HepG2 (cell line): ENCODE measurements around the gene PLA2G12A.

ENCODE experiments used
- DMAP1 ChIP-seq: IDR thresholded peaks from 2 replicates; pipeline ENCODE4 v1.6.1; 2016
- KDM5A ChIP-seq: fragments of 200-600 bp; sonication (generic); IDR thresholded peaks from 2 replicates; pipeline ENCODE4 v1.7.0; 2018; ENCODE audit warnings: antibody characterized with exemption, mild to moderate bottlenecking, low read length, borderline replicate concordance
- PHB2 ChIP-seq: fragments of 450-650 bp; IDR thresholded peaks from 2 replicates; pipeline ENCODE4 v1.6.1; 2018; ENCODE audit not compliant: partially characterized antibody
- TBX3 ChIP-seq: fragments of 450-650 bp; IDR thresholded peaks from 2 replicates; pipeline ENCODE4 v1.6.1; 2017; ENCODE audit warnings: antibody characterized with exemption, mild to moderate bottlenecking, inconsistent platforms, borderline replicate concordance
- TF ChIP-seq, protein P1 (sequence below): sonication (generic); formaldehyde crosslinking; conservative IDR thresholded peaks from 2 replicates; pipeline ENCODE4 v1.4.0; 2020; ENCODE audit warnings: missing genetic modification reagents
- TF ChIP-seq, protein P2 (sequence below): sonication (generic); formaldehyde crosslinking; IDR thresholded peaks from 2 replicates; pipeline ENCODE4 v1.5.0; 2020; ENCODE audit warnings: mild to moderate bottlenecking, missing genetic modification reagents, moderate library complexity
- TF ChIP-seq, protein P3 (sequence below): sonication (generic); formaldehyde crosslinking; IDR thresholded peaks from 2 replicates; pipeline ENCODE4 v1.9.0; 2021; ENCODE audit warnings: missing genetic modification reagents, borderline replicate concordance

DNA sequence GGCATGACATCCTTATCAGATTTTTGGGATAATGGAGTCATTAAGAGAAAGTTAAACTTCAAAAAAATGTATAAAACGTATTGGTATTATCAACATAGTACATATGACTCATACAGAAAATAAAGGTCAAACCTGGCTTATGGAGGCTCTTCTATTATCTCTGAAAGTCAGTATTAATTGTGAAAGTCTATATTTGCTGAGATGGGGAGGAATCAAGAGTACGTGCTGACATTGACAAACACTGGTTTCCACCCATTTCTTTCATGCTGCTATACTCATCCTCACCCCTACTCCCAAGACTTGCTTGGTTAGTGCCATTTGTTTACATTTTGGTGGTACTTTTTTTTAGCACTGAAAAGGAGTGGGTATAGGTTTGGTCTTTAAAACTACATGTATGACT is 30.8 kb upstream of the PLA2G12A start:
- TF ChIP-seq TBX3 (no peak), DMAP1 (no peak), KDM5A (no peak), PHB2 (no peak)
- TF ChIP-seq, protein P1, sequence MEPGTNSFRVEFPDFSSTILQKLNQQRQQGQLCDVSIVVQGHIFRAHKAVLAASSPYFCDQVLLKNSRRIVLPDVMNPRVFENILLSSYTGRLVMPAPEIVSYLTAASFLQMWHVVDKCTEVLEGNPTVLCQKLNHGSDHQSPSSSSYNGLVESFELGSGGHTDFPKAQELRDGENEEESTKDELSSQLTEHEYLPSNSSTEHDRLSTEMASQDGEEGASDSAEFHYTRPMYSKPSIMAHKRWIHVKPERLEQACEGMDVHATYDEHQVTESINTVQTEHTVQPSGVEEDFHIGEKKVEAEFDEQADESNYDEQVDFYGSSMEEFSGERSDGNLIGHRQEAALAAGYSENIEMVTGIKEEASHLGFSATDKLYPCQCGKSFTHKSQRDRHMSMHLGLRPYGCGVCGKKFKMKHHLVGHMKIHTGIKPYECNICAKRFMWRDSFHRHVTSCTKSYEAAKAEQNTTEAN (CRISPR knock-in tag), result no peak
- TF ChIP-seq, protein P2, sequence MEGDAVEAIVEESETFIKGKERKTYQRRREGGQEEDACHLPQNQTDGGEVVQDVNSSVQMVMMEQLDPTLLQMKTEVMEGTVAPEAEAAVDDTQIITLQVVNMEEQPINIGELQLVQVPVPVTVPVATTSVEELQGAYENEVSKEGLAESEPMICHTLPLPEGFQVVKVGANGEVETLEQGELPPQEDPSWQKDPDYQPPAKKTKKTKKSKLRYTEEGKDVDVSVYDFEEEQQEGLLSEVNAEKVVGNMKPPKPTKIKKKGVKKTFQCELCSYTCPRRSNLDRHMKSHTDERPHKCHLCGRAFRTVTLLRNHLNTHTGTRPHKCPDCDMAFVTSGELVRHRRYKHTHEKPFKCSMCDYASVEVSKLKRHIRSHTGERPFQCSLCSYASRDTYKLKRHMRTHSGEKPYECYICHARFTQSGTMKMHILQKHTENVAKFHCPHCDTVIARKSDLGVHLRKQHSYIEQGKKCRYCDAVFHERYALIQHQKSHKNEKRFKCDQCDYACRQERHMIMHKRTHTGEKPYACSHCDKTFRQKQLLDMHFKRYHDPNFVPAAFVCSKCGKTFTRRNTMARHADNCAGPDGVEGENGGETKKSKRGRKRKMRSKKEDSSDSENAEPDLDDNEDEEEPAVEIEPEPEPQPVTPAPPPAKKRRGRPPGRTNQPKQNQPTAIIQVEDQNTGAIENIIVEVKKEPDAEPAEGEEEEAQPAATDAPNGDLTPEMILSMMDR (CRISPR knock-in tag), result no peak
- TF ChIP-seq, protein P3, sequence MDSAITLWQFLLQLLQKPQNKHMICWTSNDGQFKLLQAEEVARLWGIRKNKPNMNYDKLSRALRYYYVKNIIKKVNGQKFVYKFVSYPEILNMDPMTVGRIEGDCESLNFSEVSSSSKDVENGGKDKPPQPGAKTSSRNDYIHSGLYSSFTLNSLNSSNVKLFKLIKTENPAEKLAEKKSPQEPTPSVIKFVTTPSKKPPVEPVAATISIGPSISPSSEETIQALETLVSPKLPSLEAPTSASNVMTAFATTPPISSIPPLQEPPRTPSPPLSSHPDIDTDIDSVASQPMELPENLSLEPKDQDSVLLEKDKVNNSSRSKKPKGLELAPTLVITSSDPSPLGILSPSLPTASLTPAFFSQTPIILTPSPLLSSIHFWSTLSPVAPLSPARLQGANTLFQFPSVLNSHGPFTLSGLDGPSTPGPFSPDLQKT, result no peak
